Gastroesophageal sphincter (tissue), 3 donors: ENCODE results near the gene HELZ.

Experiments used
- EP300 ChIP-seq: sonication (generic); formaldehyde crosslinking; IDR thresholded peaks from one replicate; pipeline ENCODE4 v1.6.1; 2017; ENCODE audit warnings: antibody characterized with exemption, mild to moderate bottlenecking
- POLR2A ChIP-seq, 2 donors: fragments of 450-650 bp; IDR thresholded peaks; one replicate each; pipeline ENCODE4 v1.6.1; 2017; ENCODE audit warnings: antibody characterized with exemption in 2 of 2, mild to moderate bottlenecking in 2 of 2, moderate library complexity in 1 of 2
- POLR2AphosphoS5 ChIP-seq: sonication (generic); formaldehyde crosslinking; IDR thresholded peaks from one replicate; pipeline ENCODE4 v1.6.1; 2017; ENCODE audit warnings: antibody characterized with exemption
- TF ChIP-seq, protein P1 (sequence below), 4 experiments: fragments of 200-600 bp in 2 of 4; fragments of 450-650 bp in 2 of 4; sonication (generic) in 1 of 4; IDR thresholded peaks; one replicate each; pipeline ENCODE4 v1.5.1; 2017 to 2019; ENCODE audit warnings: antibody characterized with exemption in 4 of 4, mild to moderate bottlenecking in 2 of 4, moderate library complexity in 2 of 4

DNA sequence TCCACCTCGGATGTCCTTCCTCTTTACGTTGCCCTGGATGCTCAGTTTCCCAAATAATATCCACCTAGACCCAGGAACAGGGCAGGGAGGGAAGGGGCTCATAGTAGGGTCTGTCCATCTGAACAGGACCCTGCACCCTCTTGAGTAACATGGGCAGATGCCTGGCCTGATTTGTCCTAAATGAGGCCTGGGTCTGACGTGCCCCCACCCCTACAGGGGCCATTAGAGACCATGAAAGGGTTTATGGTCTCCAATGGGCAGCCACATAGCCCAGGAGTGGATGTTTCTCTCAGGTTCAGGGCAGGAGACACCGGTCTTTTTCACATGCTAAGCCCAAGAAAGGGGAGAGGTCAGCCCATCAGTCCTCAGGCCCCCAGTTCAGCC, 193.8 kb downstream of the HELZ start:
- no peak for TF ChIP-seq POLR2A (IDR thresholded peaks at IDR 0.05)
- TF ChIP-seq, protein P1, sequence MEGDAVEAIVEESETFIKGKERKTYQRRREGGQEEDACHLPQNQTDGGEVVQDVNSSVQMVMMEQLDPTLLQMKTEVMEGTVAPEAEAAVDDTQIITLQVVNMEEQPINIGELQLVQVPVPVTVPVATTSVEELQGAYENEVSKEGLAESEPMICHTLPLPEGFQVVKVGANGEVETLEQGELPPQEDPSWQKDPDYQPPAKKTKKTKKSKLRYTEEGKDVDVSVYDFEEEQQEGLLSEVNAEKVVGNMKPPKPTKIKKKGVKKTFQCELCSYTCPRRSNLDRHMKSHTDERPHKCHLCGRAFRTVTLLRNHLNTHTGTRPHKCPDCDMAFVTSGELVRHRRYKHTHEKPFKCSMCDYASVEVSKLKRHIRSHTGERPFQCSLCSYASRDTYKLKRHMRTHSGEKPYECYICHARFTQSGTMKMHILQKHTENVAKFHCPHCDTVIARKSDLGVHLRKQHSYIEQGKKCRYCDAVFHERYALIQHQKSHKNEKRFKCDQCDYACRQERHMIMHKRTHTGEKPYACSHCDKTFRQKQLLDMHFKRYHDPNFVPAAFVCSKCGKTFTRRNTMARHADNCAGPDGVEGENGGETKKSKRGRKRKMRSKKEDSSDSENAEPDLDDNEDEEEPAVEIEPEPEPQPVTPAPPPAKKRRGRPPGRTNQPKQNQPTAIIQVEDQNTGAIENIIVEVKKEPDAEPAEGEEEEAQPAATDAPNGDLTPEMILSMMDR (IDR thresholded peaks at IDR 0.05), result no peak
- no peak for TF ChIP-seq POLR2AphosphoS5
- no peak for TF ChIP-seq EP300
